KOPT-K1 (cell line): ENCODE measurements around the gene DCAF16.
"Not testable (repeated sequence)": the region's sequence is repeated elsewhere in the genome, so short reads cannot be mapped to it uniquely, and the experiment has no call there.

Source experiments
- H3K27ac ChIP-seq: fragments of 200-600 bp; sonication (generic); 2 replicates; pipeline ENCODE4 v1.5.1; 2016; ENCODE audit warnings: antibody characterized with exemption, mild to moderate bottlenecking, low read depth, low read length; ENCODE audit not compliant: poor library complexity, severe bottlenecking
- H3K36me3 ChIP-seq: fragments of 200-600 bp; sonication (generic); 2 replicates; pipeline ENCODE4 v1.5.1; 2017; ENCODE audit warnings: antibody characterized with exemption, mild to moderate bottlenecking, low read length, moderate library complexity; ENCODE audit not compliant: insufficient read depth
- H3K9me3 ChIP-seq: fragments of 200-600 bp; sonication (generic); 2 replicates; pipeline ENCODE4 v1.5.1; 2017; ENCODE audit warnings: antibody characterized with exemption, low read length, mild to moderate bottlenecking; ENCODE audit not compliant: insufficient read depth, poor library complexity, severe bottlenecking

The DCAF16 gene

DNA sequence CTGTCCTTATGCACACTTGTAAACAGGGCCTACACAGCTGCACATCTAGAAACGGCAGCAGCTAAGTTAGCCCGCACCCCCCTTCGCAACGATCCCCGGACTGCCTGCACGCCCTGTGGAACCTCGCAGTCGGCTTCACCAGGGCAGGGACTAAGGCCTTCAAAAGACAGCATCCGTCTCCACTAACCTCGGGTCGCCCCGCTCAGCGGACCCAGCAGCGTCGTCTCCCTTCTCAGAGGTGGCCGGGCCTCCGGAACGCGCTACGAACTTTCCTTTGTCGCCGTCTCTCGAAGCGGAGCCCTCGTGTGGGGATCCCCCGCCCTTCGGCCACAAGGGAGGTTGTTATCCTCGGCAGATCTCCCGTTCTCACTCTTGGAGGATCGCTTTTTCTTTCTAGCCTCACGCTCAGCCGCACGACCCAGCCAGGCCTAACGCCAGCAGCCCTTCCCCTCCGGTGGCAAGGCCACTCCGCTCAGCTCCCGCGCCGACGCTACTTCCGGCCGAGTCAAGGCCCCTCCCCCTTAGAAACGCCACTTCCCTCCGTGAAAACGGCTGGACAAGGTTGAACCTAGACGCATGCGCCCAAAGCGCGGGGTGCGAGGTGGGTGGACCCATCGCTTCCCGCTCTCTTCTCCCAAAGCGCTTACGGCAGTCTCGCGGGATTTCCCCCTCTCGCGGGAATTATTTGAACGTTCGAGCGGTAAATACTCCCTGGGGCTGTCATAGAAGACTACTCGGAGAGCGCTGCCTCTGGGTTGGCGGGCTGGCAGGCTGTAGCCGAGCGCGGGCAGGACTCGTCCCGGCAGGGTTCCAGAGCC is at the start of gene DCAF16, which contains the start of gene NCAPG:
TSS of gene DCAF16 (minus strand) at position 498 of the 818 bp plus-strand sequence. CDS start 6,616 bp downstream, outside the sequence.
TSS of gene NCAPG (plus strand) at position 720 of the 818 bp plus-strand sequence. CDS start 99 bp downstream, outside the sequence.
- Histone ChIP-seq H3K36me3 (peaks cover 53% of the 10 kb centered on the region), H3K9me3 (no peaks in the 10 kb centered on the region)

DNA sequence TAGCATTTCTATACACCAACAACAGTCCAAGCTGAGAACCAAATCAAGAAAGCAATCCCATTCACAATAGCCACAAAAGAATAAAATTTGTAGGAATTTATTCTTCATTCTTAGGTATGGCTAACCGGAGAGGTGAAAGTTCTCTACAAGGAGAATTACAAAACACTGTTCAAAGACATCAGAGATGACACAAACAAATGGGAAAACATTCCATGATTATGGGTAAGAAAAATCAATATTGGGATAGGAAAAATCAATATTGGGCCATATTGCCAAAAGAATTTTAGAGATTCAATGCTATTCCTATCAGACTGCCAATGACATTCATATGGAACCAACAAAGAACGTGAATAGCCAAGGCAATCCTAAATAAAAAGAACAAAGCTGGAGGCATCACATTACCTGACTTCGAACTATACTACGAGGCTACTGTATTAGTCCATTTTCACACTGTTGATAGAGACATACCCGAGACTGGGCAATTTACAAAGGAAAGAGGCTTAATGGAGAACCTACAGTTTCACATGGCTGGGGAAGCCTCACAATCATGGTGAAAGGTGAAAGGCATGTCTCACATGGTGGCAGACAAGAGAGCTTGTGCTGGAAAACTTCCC is 49.3 kb upstream of the DCAF16 start:
- Histone ChIP-seq H3K27ac (no peak overlapping the region), H3K9me3 (peaks cover 12% of the 10 kb centered on the region), H3K36me3 (peaks cover 7% of the 10 kb centered on the region; the same call in 1 of the 2 replicates)

More for the DNA sequence above, at the start of gene DCAF16, which contains the start of gene NCAPG:
- H3K27ac ChIP-seq, result peak within 1 kb of the TSS; percentile 98

DNA sequence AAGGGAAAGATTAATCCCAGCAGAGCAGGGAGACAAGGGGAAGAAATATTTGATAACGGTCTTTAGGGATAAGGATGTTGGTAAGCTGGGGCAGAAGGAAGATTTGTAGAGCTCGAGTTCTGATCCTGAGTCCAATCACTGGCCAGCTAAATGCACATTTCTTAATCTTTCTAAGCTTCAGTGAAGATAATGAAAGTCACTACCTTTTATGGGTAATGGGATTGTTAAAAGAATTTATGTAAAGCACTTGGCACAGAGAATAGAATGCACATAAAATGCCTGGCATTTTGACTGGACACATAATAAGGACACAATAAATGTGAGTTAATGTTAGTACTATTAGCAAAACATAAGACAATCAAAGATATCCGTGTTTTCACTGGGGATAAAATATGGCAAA is 43.5 kb upstream of the DCAF16 start:
- H3K36me3 ChIP-seq, result 0 out of 2 replicates have a peak, but pooled peaks cover 7% of the 10 kb centered on the region
- no peaks in the 10 kb centered on the region for H3K9me3 ChIP-seq
- no peak overlapping the region for H3K27ac ChIP-seq

DNA sequence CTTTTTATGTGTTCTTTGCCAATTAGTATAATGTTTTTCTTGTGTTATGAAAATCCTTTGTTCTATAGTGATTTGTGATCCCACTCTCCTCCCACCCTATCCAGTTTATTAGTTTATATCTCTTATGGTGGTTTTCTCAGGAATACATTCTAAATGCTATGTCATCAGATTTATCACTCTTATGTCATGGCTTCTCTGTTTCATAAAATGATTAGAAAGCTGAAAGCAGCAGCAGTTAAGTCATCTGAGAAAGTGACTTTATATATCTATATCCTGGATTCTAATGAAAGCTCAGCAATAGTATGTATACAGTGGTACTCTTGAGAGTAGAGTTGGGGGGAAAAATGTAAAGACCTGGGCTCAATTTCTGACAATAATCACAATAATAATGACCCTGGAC is 41.4 kb upstream of the DCAF16 start:
- H3K36me3 ChIP-seq, result peaks cover 22% of the 10 kb centered on the region
- H3K9me3 ChIP-seq, result no peaks in the 10 kb centered on the region
- no peak overlapping the region for H3K27ac ChIP-seq

DNA sequence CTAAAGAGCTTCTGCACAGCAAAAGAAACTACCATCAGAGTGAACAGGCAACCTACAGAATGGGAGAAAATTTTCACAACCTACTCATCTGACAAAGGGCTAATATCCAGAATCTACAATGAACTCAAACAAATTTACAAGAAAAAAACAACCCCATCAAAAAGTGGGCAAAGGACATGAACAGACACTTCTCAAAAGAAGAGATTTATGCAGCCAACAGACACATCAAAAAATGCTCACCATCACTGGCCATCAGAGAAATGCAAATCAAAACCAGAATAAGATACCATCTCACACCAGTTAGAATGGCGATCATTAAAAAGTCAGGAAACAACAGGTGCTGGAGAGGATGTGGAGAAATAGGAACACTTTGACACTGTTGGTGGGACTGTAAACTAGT is 39.7 kb upstream of the DCAF16 start:
- peaks cover 32% of the 10 kb centered on the region for H3K36me3 ChIP-seq
- H3K9me3 ChIP-seq, H3K27ac ChIP-seq: not testable (repeated sequence)

DNA sequence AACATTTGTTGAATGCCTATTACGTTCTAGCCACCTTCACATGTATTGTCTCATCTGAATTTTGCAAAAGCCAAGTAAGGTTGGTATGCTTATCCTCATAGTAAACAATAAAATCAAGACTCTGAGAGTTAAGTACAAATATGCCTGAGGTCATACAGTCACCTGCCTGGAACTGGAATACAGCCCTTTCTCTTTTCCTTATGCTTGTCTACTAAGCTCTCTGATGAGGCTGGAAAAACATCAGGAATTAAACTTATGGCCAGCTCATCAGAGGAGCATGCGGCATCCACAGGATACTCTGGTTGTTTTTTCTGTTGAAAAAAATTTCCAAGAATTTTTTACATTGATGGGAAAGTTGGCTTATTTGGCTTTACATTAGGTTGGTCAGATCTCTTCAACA is 35.7 kb upstream of the DCAF16 start:
- no peaks in the 10 kb centered on the region for H3K9me3 ChIP-seq
- H3K27ac ChIP-seq, result no peak overlapping the region
- peaks cover 72% of the 10 kb centered on the region for H3K36me3 ChIP-seq

DNA sequence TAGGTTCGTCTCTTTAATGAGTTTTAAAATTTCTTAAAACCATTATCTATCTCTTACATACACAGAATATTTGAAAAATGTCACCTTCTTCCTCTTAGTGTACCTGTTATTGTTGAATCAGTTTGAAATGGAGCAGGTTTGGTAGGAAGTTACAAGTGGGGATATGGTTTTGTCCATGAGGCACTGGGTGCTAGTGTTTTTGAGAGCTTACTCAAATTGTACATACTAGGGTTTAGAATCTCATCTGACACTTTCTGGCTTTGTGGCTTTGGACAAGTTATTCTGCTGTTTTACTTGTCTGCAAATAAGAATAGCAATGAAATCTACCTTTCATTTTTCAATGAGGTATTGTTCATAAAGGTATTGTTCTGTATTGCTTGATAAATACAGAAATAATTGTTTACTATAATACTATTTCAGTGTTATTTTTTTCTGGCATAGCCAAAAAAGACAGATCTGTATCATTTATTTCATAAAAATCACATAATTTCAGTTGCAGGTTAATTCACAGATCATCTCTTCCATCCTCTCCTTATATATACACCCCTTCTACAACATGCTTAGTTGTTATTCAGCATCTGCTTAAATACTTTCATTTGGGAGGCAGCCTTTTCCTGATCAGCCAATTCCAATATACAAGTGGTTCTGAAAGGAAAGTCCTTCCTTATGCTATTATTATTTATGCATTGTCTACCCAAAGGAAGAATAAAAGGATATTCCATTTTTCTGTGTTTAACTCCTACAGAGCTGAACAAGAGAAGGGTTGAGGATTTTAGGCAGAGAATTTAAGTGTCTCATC is 13.5 kb upstream of the DCAF16 start:
- Histone ChIP-seq H3K9me3 (no peaks in the 10 kb centered on the region), H3K27ac (no peak overlapping the region), H3K36me3 (peaks cover 100% of the 10 kb centered on the region)

DNA sequence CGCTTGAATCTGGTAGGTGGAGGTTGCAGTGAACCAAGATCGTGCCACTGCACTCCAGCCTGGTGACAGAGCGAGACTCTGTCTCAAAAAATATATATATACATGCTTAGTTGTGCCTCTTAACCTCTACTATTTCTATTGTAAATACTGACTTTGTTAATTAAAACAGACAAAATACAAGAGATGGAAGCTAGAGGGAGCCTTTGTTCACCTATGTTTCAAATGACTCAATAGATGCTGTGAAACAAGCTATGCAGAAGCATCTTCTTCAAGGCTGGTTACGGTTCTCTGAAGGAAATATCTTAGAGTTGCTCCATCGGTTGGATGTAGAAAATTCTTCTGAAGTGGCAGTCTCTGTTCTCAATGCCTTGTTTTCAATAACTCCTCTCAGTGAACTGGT is 6.5 kb upstream of the DCAF16 start:
- Histone ChIP-seq H3K36me3 (peaks cover 95% of the 10 kb centered on the region), H3K27ac (no peak overlapping the region)

DNA sequence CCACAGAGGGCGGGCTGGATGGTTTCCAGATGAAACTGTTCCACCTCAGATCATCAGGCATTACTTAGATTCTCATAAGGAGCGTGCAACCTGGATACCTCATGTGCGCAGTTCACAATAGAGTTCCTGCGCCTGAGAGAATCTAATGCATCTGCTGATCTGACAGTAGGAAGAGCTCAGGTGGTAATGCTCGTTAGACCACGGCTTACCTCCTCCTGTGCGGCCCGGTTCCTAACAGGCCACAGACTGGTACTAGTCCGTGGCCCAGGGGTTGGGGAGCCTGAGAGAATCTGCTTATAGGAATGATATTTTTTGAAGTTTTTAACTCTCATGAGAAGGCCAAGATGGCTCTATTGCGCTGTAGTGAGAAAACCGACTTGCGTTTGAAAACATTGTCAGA is 5.6 kb upstream of the DCAF16 start:
- Histone ChIP-seq H3K27ac (no peak overlapping the region), H3K9me3 (no peaks in the 10 kb centered on the region), H3K36me3 (peaks cover 86% of the 10 kb centered on the region)

More for the DNA sequence above, 6.5 kb upstream of the DCAF16 start:
- no peaks in the 10 kb centered on the region for H3K9me3 ChIP-seq

DNA sequence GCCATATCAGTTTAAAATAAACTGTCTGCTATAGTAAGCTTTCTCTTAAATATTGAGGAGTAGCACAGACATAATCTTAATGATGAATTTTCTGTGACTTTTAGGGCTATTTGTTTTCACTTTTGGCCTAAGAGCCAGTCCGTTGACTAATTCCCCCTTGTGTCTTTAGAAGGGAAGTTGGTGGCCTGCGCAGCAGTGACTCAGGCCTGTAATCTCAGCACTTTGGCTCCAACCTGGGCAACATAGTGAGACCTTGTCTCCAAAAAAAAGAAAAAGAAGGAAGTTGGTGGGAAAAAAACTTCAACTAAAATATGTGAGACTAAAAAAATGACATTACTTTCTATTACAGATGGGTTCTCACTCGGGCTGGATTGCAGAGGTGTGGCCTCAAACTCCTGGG is 3.6 kb upstream of the DCAF16 start:
- Histone ChIP-seq H3K27ac (no peak overlapping the region), H3K9me3 (no peaks in the 10 kb centered on the region), H3K36me3 (peaks cover 66% of the 10 kb centered on the region)

DNA sequence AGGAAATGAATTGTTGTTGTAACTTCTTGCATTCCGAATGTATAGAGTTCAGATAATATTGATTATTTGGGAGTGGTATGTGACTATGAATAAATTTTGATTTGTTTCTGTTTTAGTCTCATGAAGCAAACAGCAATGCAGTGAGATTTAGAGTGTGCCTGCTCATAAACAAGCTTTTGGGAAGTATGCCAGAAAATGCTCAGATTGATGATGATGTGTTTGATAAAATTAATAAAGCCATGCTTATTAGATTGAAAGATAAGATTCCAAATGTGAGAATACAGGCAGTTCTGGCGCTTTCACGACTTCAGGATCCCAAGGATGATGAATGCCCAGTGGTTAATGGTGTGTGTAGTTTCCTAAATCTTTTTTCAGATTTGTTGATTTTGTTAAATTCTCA is 2.2 kb upstream of the DCAF16 start:
- Histone ChIP-seq H3K27ac (no peak overlapping the region), H3K36me3 (peaks cover 59% of the 10 kb centered on the region)

DNA sequence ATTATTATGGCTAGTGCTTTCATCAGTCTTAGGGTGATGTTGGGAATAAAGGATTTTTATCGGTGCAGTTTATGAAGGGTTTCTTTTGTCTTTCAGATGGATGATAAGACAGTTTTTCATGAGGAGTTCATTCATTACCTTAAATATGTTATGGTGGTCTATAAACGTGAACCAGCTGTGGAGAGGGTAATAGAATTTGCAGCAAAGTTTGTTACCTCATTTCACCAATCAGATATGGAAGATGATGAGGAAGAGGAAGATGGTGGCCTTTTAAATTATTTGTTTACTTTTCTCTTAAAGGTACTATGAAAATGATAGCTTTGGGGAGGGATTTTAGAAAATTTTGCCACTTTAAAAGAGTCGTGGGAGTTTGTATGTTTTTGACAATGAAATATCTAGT is 1.6 kb upstream of the DCAF16 start:
- Histone ChIP-seq H3K9me3 (no peaks in the 10 kb centered on the region), H3K27ac (peak overlapping the region; percentile 98), H3K36me3 (peaks cover 59% of the 10 kb centered on the region)

More for the DNA sequence above, 2.2 kb upstream of the DCAF16 start:
- H3K9me3 ChIP-seq, result no peaks in the 10 kb centered on the region

DNA sequence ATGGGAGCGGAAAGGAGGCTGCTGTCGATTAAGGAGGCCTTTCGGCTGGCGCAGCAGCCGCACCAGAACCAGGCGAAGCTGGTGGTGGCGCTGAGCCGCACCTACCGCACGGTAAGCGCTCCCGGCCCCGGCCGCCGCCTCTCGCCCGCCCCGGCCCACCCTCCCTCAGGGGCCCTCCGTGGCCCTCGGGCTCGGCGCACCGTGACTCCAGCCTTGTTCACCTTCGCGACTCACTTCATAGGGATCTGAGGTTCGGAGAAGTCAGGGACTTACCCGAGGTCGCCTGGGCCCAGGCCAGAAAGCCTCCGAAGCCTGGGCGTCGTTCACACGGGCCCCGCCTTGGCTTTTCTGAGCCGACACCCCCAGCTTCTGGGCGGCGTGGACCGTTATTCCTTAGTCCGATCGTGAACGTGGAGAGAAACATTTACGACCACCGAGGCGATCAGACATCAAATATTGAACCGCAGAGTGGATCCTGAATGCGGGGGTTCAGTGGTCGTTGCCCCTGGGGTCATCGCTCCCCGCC is 584 bp upstream of the DCAF16 start:
- Histone ChIP-seq H3K9me3 (no peaks in the 10 kb centered on the region), H3K36me3 (peaks cover 53% of the 10 kb centered on the region), H3K27ac (peak overlapping the region; percentile 98)

DNA sequence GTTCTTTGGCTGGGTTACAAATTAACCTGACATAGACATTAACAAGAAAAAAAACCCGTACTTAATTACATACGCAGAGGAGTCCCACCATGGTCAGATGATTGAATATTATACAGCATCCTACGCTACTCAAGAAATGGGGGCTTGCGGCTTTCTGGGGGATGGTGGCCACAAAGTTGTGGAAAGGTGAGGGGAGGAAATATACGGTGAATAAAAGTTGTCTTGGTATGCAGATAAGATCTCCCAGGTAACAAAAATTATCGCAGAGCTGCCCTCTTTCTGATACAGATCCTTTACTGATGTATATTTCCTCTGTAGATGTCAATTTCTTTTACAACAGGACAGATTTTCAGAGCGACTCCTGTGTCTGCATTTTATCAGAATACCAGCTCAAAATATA is 890 bp downstream of the DCAF16 start:
- Histone ChIP-seq H3K9me3 (no peaks in the 10 kb centered on the region), H3K36me3 (peaks cover 53% of the 10 kb centered on the region), H3K27ac (peak overlapping the region; percentile 98)

DNA sequence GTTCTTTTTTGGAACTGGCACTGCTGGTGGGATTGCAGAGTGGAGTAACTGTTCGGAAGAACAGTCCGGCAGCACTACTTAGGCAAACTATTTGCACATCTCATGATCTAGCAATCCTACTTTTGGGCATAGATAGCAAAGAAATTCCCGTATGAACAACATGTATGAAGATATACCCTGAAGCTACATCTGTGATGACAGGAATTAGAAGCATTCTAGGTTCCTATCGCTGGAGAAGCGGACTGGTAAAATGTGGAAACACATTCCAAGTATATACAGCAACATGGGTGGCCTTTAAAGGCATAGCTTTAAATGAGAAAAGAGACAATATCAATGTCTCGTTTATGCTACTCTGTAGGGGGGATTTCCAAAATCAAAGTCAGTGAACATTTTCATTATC is 3.1 kb downstream of the DCAF16 start:
- Histone ChIP-seq H3K27ac (no peak overlapping the region), H3K9me3 (no peaks in the 10 kb centered on the region), H3K36me3 (peaks cover 54% of the 10 kb centered on the region)
